Fibroblast of villous mesenchyme (primary cell): ENCODE results near the gene PELI3. TPM values are rescaled to one million over a fixed set of nuclear protein-coding genes. Genes with fewer than 3 reads are reported as not detected.
A peak's percentile ranks its signal among the peaks of the same experiment; 100 is the strongest.
"Not testable (repeated sequence)": the region's sequence is repeated elsewhere in the genome, so short reads cannot be mapped to it uniquely, and the experiment has no call there.

ENCODE experiments used
- DNase-seq: peaks from one replicate; pipeline ENCODE4 v3.0.0-alpha.2; 2010; ENCODE audit warnings: low read depth
- H3K4me3 ChIP-seq: 2 replicates; pipeline ENCODE4 v1.5.1; 2011; ENCODE audit warnings: low read depth, mild to moderate bottlenecking, low read length
- CTCF ChIP-seq: IDR thresholded peaks from 2 replicates; pipeline ENCODE4 v1.5.1; 2012; ENCODE audit warnings: low read depth, mild to moderate bottlenecking, low read length; ENCODE audit not compliant: insufficient read depth
- total RNA-seq: library from RNA; depleted of rRNA; stranded (reverse); fragments of >200 nt; gene quantifications from 2 replicates; pipeline ENCODE4 v1.2.3, GENCODE V29; 2012

Gene PELI3
- total RNA-seq, 1 donor = 10.8 TPM

DNA sequence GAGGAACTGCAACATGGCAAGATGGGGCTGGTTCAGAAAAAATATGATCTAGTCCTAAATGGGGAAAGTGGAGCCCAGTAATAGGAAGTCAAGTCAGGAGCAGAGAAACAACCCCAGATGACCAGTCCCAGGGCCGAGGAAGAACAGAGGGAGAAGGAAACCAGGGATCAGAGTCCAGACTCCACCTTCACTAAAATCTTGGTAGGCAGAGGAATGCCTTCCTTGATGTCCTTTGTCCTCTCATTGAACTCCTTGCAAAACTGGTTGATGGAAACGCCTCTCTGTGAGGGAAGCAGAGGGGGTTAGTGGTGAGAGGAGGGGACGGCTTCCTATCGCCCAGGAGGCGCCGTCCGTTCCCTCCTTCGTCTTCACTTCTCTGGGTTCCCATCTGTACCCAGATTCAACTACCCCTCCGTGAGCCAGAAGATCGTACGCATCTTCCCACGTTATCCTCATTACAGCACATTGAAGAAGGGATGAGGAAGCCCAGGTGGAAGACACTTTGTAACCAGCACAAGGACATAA is 28.7 kb upstream of the PELI3 start:
- no peak for TF ChIP-seq CTCF
- no peak for DNase-seq
- H3K4me3 ChIP-seq = peak overlapping the region; percentile 92

DNA sequence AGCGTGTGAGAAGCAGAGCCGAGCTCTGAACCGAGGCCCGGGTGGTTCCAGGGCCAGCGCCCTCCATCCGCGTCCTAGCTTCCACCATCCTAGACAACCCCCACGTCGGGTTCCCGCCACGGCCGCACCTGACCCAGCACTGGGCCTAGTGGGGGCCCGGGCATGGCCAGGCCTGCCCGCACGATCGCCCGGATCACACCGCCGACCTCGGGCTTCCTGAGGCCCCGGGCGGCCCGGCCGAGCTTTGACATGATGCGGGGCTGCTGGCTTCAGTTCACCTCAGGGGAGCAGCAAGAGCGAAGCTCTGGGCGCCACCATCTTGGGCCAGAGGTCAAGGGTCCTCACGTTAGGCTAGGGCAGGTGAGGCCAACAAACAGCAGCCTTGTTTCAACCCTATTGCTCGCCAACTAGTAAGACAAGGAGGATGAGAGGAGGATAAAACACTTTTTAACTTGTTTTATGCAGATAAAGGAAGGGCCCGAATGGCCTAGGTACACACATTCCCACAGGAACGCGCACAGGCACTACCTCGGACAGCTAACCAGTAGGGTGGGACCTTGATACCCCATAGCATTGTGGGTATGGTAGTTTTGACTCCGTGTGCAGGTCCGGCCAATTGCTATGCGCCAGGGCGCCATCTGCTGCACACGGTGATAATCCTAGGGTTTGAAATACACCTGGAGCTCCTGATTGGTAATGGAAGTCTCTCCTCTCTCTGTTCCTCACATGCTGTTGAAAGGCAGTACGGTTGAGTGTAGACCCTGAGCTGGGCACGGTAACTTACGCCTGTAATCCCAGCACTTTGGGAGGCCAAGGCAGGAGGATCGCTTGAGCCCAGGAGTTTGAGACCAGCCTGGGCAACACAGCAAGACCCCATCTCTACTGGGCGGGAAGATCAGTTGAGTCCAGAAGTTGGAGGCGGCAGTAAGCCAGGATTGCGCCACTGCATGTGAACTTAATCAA is 27.9 kb upstream of the PELI3 start, which contains the start of gene MRPL11:
MRPL11 (minus strand) TSS at position 345 of the 963 bp plus-strand sequence; CDS start at position 251, 94 bp downstream.
- H3K4me3 ChIP-seq = peak within 1 kb of the TSS; percentile 92
- DNase-seq = peak; percentile 92
- peak; percentile 46 for TF ChIP-seq CTCF

GRCh38 chr11:66440101-66440939 is 26.4 kb upstream of the PELI3 start:
- not testable (repeated sequence) for H3K4me3 ChIP-seq, DNase-seq

DNA sequence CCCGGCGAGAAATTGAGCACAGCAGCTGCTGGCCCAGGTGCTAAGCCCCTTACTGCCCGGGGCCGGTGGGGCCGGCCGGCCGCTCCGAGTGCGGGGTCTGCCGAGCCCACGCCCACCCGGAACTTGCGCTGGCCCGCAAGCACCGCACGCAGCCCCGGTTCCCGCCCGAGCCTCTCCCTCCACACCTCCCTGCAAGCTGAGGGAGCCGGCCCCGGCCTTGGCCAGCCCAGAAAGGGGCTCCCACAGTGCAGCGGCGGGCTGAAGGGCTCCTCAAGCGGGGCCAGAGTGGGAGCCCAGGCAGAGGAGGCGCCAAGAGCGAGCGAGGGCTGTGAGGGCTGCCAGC is 25.8 kb upstream of the PELI3 start:
- not testable (repeated sequence) for H3K4me3 ChIP-seq, DNase-seq

DNA sequence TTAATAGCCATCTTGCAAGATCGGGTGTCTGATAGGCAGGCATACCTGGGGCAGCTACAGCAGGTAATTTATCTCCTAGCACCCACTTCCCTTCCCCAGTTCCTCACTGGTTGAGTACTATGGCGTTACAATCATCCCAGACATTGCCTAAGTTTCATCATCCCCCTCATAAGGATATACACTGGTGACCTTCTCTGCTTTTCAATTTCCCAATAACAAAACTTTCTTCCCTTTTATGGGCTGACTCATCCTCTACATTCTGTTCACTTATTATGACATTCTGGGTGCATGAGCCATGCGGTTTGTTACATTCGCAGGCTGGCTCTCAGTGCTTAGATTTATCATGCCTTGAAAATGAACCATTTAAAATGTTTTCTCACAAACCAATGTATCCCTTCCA is 23.1 kb upstream of the PELI3 start:
- DNase-seq = peak; percentile 95
- no peak for TF ChIP-seq CTCF
- H3K4me3 ChIP-seq = no peak overlapping the region

DNA sequence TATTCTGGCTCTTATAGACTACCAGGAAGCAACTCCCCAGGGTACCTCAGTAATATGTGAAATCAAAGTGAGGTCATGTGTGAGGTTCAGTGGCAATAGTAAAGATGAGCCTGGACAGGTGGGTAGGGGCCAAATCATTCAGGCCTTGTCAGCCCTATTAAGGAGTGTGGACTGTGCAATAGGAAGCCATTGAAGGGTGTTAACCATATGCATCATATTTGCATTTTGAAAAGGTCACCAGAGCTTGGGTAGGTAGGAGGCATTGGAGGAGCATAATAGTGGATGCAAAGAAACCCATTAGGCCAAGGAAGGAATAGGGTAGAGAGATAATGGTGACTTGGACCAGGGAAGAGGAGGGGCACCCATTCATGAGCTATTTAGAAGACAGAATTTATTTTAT is 19.7 kb upstream of the PELI3 start:
- DNase-seq = no peak
- TF ChIP-seq CTCF = no peak
- H3K4me3 ChIP-seq = no peak overlapping the region

DNA sequence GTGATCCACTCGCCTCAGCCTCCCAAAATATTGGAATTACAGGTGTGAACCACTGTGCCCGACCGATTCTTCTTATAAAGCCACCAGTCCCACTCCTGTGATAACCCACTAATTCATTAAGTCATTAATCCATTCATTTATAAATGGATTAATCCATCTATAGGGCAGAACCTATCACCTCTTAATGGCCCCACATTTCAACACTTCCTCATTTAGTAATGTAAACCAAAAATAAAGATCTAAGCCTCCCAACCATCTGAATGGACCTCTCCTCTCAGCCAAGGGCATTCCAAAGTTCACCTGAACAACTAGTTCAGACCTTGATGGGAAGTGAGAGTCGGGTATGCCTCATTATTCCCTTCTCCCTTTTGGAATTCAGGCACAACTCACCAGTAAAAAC is 18.2 kb upstream of the PELI3 start:
- DNase-seq = no peak
- H3K4me3 ChIP-seq = no peak overlapping the region
- no peak for TF ChIP-seq CTCF
